CD14-positive monocyte (primary cell): ENCODE data around the gene TEPSIN. TPM values are rescaled to one million over a fixed set of nuclear protein-coding genes. Genes with fewer than 3 reads are reported as not detected.

Experiments
- DNase-seq, 3 donors: peaks; one replicate each; pipeline ENCODE4 v3.0.0-alpha.2; 2011 to 2022
- H2AFZ ChIP-seq: 2 replicates; pipeline ENCODE4 v1.6.0; 2012; ENCODE audit warnings: mild to moderate bottlenecking, low read depth, low read length, inconsistent platforms; ENCODE audit not compliant: insufficient read depth, poor library complexity, severe bottlenecking
- H3K27ac ChIP-seq, 2 donors: 1 replicate in 1 of 2; 2 replicates in 1 of 2; pipeline ENCODE4 v1.5.1; 2012 to 2013; ENCODE audit warnings: low read length in 2 of 2, control low read depth in 1 of 2, inconsistent platforms in 1 of 2, low read depth in 1 of 2, mild to moderate bottlenecking in 1 of 2
- H3K27me3 ChIP-seq, 2 donors: one replicate each; pipeline versions ENCODE4 v1.6.0 to v1.6.1; 2011 to 2013; ENCODE audit warnings: low read length in 2 of 2; ENCODE audit not compliant: control insufficient read depth in 2 of 2, insufficient read depth in 2 of 2
- H3K36me3 ChIP-seq, 2 donors: replicated peaks in 1 of 2; 1 replicate in 1 of 2; 2 replicates in 1 of 2; pipeline versions ENCODE4 v1.5.1 to v1.6.1; 2012 to 2013; ENCODE audit warnings: low read length in 2 of 2, control low read depth in 1 of 2, inconsistent platforms in 1 of 2, mild to moderate bottlenecking in 1 of 2; ENCODE audit not compliant: insufficient read depth in 2 of 2, control insufficient read depth in 1 of 2
- H3K4me1 ChIP-seq, 2 donors: 1 replicate in 1 of 2; 2 replicates in 1 of 2; pipeline versions ENCODE4 v1.5.1 to v1.6.1; 2012 to 2013; ENCODE audit warnings: low read length in 2 of 2, control low read depth in 1 of 2, inconsistent platforms in 1 of 2, mild to moderate bottlenecking in 1 of 2, moderate library complexity in 1 of 2; ENCODE audit not compliant: insufficient read depth in 2 of 2, control insufficient read depth in 1 of 2
- H3K4me2 ChIP-seq: replicated peaks from 2 replicates; pipeline ENCODE3; 2012; ENCODE audit warnings: low read length, moderate library complexity, mild to moderate bottlenecking; ENCODE audit not compliant: poor library complexity, severe bottlenecking; ENCODE audit errors: extremely low read depth
- H3K4me3 ChIP-seq, 3 experiments: fragments of 200-600 bp in 1 of 3; sonication (generic) in 1 of 3; replicated peaks in 1 of 3; 1 replicate in 2 of 3; 2 replicates in 1 of 3; pipeline ENCODE4 v1.5.1; 2011 to 2013; ENCODE audit warnings: low read length in 3 of 3, mild to moderate bottlenecking in 3 of 3, control low read depth in 2 of 3, low read depth in 2 of 3, inconsistent platforms in 1 of 3, moderate library complexity in 1 of 3
- H3K79me2 ChIP-seq: 2 replicates; pipeline ENCODE4 v1.6.0; 2012; ENCODE audit warnings: mild to moderate bottlenecking, control low read depth, inconsistent platforms, low read length, moderate library complexity; ENCODE audit not compliant: insufficient read depth
- H3K9ac ChIP-seq: 2 replicates; pipeline ENCODE4 v1.6.0; 2017; ENCODE audit warnings: low read length, mild to moderate bottlenecking; ENCODE audit not compliant: insufficient read depth, poor library complexity, severe bottlenecking
- H3K9me3 ChIP-seq, 2 donors: replicated peaks in 1 of 2; 1 replicate in 1 of 2; 2 replicates in 1 of 2; pipeline versions ENCODE4 v1.5.1 to v1.6.1; 2012 to 2013; ENCODE audit warnings: low read length in 2 of 2, control low read depth in 1 of 2; ENCODE audit not compliant: control insufficient read depth in 1 of 2, insufficient read depth in 1 of 2
- H4K20me1 ChIP-seq: 2 replicates; pipeline ENCODE4 v1.6.0; 2012; ENCODE audit warnings: mild to moderate bottlenecking, low read length, control low read depth, moderate library complexity; ENCODE audit not compliant: insufficient read depth
- H3K27ac Mint-ChIP-seq, 7 donors: one replicate each; pipeline ENCODE4 v1.8.0; 2020; ENCODE audit warnings: mild to moderate bottlenecking in 7 of 7, mixed read lengths in 7 of 7, moderate library complexity in 6 of 7, inconsistent platforms in 2 of 7
- H3K27me3 Mint-ChIP-seq, 3 donors: one replicate each; pipeline ENCODE4 v1.8.0; 2021 to 2022; ENCODE audit warnings: low read depth in 3 of 3, mild to moderate bottlenecking in 3 of 3, mixed read lengths in 3 of 3, moderate library complexity in 3 of 3, inconsistent platforms in 1 of 3
- H3K36me3 Mint-ChIP-seq, 2 donors: one replicate each; pipeline ENCODE4 v1.8.0; 2020; ENCODE audit warnings: mixed read lengths in 2 of 2, inconsistent platforms in 1 of 2, mild to moderate bottlenecking in 1 of 2
- H3K4me1 Mint-ChIP-seq: one replicate; pipeline ENCODE4 v1.8.0; 2020; ENCODE audit warnings: mild to moderate bottlenecking, mixed read lengths
- H3K4me3 Mint-ChIP-seq, 2 donors: one replicate each; pipeline ENCODE4 v1.8.0; 2020; ENCODE audit warnings: mild to moderate bottlenecking in 2 of 2, mixed read lengths in 2 of 2, moderate library complexity in 1 of 2
- H3K9me3 Mint-ChIP-seq, 7 donors: one replicate each; pipeline ENCODE4 v1.8.0; 2020 to 2022; ENCODE audit warnings: mixed read lengths in 7 of 7, mild to moderate bottlenecking in 6 of 7, moderate library complexity in 6 of 7, inconsistent platforms in 2 of 7
- WGBS: methylation state at CpG from one replicate; pipeline ENCODE4 v1.1.5; 2013; ENCODE audit warnings: missing lambda C conversion rate; ENCODE audit not compliant: insufficient coverage; 5-methylcytosine and 5-hydroxymethylcytosine counted together
- intact Hi-C, 2 donors: fragments of 100-400 bp; cut with micrococcal nuclease; formaldehyde crosslinking; loops; one replicate each; pipeline versions ENCODE4 v1.15.0 to v1.15.1; 2023
- polyA plus RNA-seq, 3 donors: library from polyadenylated mRNA; depleted of rRNA in 1 of 3; unstranded in 2 of 3; stranded (reverse) in 1 of 3; fragments of 300-500 nt in 2 of 3; fragments of >200 nt in 1 of 3; fragmentation: Illumina TruSeq in 2 of 3; gene quantifications; 1 replicate in 2 of 3; 2 replicates in 1 of 3; pipeline ENCODE4 v1.2.3, GENCODE V29; 2012 to 2021
- TF ChIP-seq, protein P1 (sequence below): fragments of 200-600 bp; IDR thresholded peaks from one replicate; pipeline ENCODE4 v1.8.0; 2022; ENCODE audit warnings: antibody characterized with exemption, mild to moderate bottlenecking

TEPSIN gene
- polyA plus RNA-seq, 3 donors = 3.4 to 136 (median 4.5) TPM

- no peaks in the 10 kb centered on the region for H3K9me3 Mint-ChIP-seq
- H3K27ac Mint-ChIP-seq = peak overlapping the region; percentile 93 to 98 (median 96)
- H3K27me3 Mint-ChIP-seq = no peaks in the 10 kb centered on the region
- H3K4me3 Mint-ChIP-seq = peak overlapping the region in 1 of 2 donors; percentile 69
- no peaks in the 10 kb centered on the region for H3K9me3 ChIP-seq
- no peak for DNase-seq
- peaks cover 69% of the 10 kb centered on the region for H3K4me1 Mint-ChIP-seq
- peaks cover 9% of the 10 kb centered on the region for H4K20me1 ChIP-seq
- peaks cover 78 to 79% of the 10 kb centered on the region in 2 donors for H3K4me1 ChIP-seq
- H3K4me3 ChIP-seq = peak overlapping the region in 1 of 3 experiments; percentile 75
- WGBS = 91% methylated on average over 18 of the region's 21 CpGs
- peak overlapping the region; percentile 86 for H3K4me2 ChIP-seq
- peaks cover 32 to 69% of the 10 kb centered on the region in 2 donors for H3K36me3 Mint-ChIP-seq
- H3K27me3 ChIP-seq = no peaks in the 10 kb centered on the region
- H3K27ac ChIP-seq = peak overlapping the region; percentile 95 to 97
- H3K79me2 ChIP-seq = peaks cover 87% of the 10 kb centered on the region
- peaks cover 19 to 31% of the 10 kb centered on the region in 2 donors for H3K36me3 ChIP-seq
- TF ChIP-seq, protein P1, sequence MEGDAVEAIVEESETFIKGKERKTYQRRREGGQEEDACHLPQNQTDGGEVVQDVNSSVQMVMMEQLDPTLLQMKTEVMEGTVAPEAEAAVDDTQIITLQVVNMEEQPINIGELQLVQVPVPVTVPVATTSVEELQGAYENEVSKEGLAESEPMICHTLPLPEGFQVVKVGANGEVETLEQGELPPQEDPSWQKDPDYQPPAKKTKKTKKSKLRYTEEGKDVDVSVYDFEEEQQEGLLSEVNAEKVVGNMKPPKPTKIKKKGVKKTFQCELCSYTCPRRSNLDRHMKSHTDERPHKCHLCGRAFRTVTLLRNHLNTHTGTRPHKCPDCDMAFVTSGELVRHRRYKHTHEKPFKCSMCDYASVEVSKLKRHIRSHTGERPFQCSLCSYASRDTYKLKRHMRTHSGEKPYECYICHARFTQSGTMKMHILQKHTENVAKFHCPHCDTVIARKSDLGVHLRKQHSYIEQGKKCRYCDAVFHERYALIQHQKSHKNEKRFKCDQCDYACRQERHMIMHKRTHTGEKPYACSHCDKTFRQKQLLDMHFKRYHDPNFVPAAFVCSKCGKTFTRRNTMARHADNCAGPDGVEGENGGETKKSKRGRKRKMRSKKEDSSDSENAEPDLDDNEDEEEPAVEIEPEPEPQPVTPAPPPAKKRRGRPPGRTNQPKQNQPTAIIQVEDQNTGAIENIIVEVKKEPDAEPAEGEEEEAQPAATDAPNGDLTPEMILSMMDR = no peak
- intact Hi-C loops = loop anchor here in 1 of 2 donors (10.0 kb wide), 2 partner anchors 108 to 198 kb away; partner anchors contain the start of gene BAHCC1
- no peak overlapping the region for H2AFZ ChIP-seq
- H3K9ac ChIP-seq = peak overlapping the region; percentile 69
These were observed 48.3 kb upstream of the TEPSIN start for GRCh38 chr17:81287152-81287551.

GRCh38 chr17:81286491-81287145, 47.8 kb upstream of the TEPSIN start:
- peak overlapping the region; percentile 69 for H3K9ac ChIP-seq
- peaks cover 24 to 37% of the 10 kb centered on the region in 2 donors for H3K36me3 ChIP-seq
- peaks cover 11% of the 10 kb centered on the region for H4K20me1 ChIP-seq
- H3K4me1 ChIP-seq = peaks cover 73 to 74% of the 10 kb centered on the region in 2 donors
- Mint-ChIP-seq H3K36me3 (peaks cover 37 to 74% of the 10 kb centered on the region in 2 donors), H3K9me3 (no peaks in the 10 kb centered on the region), H3K27ac (peak overlapping the region; percentile 93 to 98 (median 96)), H3K27me3 (no peaks in the 10 kb centered on the region), H3K4me1 (peaks cover 67% of the 10 kb centered on the region), H3K4me3 (peak overlapping the region; percentile 27 to 84)
- peaks cover 87% of the 10 kb centered on the region for H3K79me2 ChIP-seq
- H2AFZ ChIP-seq = no peak overlapping the region
- DNase-seq = no peak
- no peaks in the 10 kb centered on the region for H3K9me3 ChIP-seq
- intact Hi-C loops = loop anchor here in 1 of 2 donors (10.0 kb wide), 2 partner anchors 108 to 198 kb away; partner anchors contain the start of gene BAHCC1
- no peaks in the 10 kb centered on the region for H3K27me3 ChIP-seq
- TF ChIP-seq, protein P1 = no peak
- H3K27ac ChIP-seq = peak overlapping the region; percentile 95 to 97
- H3K4me3 ChIP-seq = peak overlapping the region in 1 of 3 experiments; percentile 75
- 85% methylated on average over 13 of the region's 23 CpGs for WGBS
- peak overlapping the region; percentile 86 for H3K4me2 ChIP-seq
